ENCODE data around the gene MAST3. TPM values are rescaled to one million over a fixed set of nuclear protein-coding genes. Genes with fewer than 3 reads are reported as not detected.

Gene MAST3
- total and polyA plus RNA-seq, 2 of the 8 experiments (the other 6 are each of a cell fraction or from before 2014, with no cell fraction given): 3.4 to 9.0 TPM

DNA sequence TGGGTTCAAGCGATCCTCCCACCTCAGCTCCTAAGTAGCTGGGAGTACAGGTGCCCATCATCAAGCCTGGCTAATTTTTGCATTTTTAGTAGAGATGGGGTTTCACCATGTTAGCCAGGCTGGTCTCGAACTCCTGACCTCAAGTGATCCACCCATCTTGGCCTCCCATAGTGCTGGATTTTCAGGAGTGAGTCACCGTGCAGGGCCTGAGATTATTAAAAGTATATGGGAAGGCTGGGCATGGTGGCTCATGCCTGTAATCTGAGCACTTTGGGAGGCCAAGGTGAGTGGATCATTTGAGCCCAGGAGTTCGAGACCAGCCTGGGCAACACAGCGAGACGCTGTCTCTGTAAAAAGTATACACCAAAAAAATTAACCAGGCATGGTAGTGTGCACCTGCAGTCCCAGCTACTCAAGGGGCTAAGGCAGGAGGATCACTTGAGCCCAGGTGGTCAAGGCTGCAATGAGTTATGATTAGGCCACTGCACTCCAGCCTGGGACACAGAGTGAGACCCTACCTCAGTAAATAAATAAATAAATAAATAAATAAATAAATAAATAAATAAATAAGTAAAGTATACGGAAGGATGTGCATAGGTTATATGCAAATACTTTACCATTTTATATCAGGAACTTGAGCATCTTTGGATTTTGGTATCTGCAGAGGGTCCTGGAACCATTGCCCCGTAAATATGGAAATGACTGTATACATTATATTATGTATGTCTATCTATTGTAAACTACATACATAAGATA lies 11.7 kb upstream of the MAST3 start (continued):
- TF ChIP-seq, protein P1, sequence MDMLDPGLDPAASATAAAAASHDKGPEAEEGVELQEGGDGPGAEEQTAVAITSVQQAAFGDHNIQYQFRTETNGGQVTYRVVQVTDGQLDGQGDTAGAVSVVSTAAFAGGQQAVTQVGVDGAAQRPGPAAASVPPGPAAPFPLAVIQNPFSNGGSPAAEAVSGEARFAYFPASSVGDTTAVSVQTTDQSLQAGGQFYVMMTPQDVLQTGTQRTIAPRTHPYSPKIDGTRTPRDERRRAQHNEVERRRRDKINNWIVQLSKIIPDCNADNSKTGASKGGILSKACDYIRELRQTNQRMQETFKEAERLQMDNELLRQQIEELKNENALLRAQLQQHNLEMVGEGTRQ (IDR thresholded peaks at IDR 0.05; ENCODE audit: low read length): no peak
- TF ChIP-seq TAF7 (optimal IDR thresholded peaks at IDR 0.05; ENCODE audit: borderline replicate concordance, low read depth, low read length): no peak

Measured in H1 (cell line).